Measurements from ENCODE around the gene ZBTB20. TPM values are rescaled to one million over a fixed set of nuclear protein-coding genes. Genes with fewer than 3 reads are reported as not detected.

Gene ZBTB20
- polyA plus RNA-seq, 1 of the 3 experiments (the other 2 are of a cell fraction) = 0.43 TPM

- no peaks in the 10 kb centered on the region for H3K27me3 ChIP-seq (ENCODE audit: insufficient read depth)
- ChIA-PET POLR2A (no interaction called here), CTCF (interaction anchor here (2.7 kb wide), 1 partner anchor 68 kb away, joined by 8 read pairs; no protein-coding TSS in a partner anchor)
- DNase-seq = no peak
- no peaks in the 10 kb centered on the region for H3F3A ChIP-seq (replicated peaks; ENCODE audit: insufficient read depth)
- H3K9me3 ChIP-seq = no peaks in the 10 kb centered on the region
- no peak overlapping the region for H3K27ac ChIP-seq (ENCODE audit: low read depth in 2 of 2, low read length in 1 of 2)
- no peaks in the 10 kb centered on the region for H3K9me2 ChIP-seq
- no peak overlapping the region for H3K9ac ChIP-seq
- no peak overlapping the region for H3K4me2 ChIP-seq
- H3K4me1 ChIP-seq (ENCODE audit: control insufficient read depth in 1 of 2, insufficient read depth in 2 of 2, low read depth in 1 of 2, low read length in 1 of 2) = peaks cover 0 to 2% of the 10 kb centered on the region in 2 experiments; a peak in 1 of 4 replicates
- H2AFZ ChIP-seq (ENCODE audit: low read depth) = no peak overlapping the region
- no peaks in the 10 kb centered on the region for H3K79me2 ChIP-seq (ENCODE audit: insufficient read depth)
- H3K36me3 ChIP-seq (replicated peaks in 1 of 2; ENCODE audit: control insufficient read depth in 1 of 2, insufficient read depth in 2 of 2, low read length in 1 of 2) = no peaks in the 10 kb centered on the region
- H3K4me3 ChIP-seq (ENCODE audit: low read depth in 2 of 2, low read length in 1 of 2) = no peak overlapping the region
- no peaks in the 10 kb centered on the region for H4K20me1 ChIP-seq (ENCODE audit: insufficient read depth)
- 54% methylated on average over 1 of the region's 1 CpG for WGBS (ENCODE audit: low lambda C conversion rate)
- TF ChIP-seq RAD21 (IDR thresholded peaks at IDR 0.05; ENCODE audit: low read length) (no peak), NRF1 (IDR thresholded peaks at IDR 0.05; ENCODE audit: low read depth, low read length) (no peak), MXI1 (IDR thresholded peaks at IDR 0.05; ENCODE audit: low read depth, low read length) (no peak), ZBTB33 (IDR thresholded peaks at IDR 0.05; ENCODE audit: borderline replicate concordance, low read depth) (no peak), MAX (IDR thresholded peaks at IDR 0.05; ENCODE audit: low read depth) (no peak), FOXM1 (IDR thresholded peaks at IDR 0.05; ENCODE audit: low read depth) (no peak), IRF3 (IDR thresholded peaks at IDR 0.05; ENCODE audit: low read depth, low read length) (no peak), TCF12 (IDR thresholded peaks at IDR 0.05) (no peak), REST (IDR thresholded peaks at IDR 0.05; ENCODE audit: low read depth, low read length) (no peak), RXRA (IDR thresholded peaks at IDR 0.05; ENCODE audit: borderline replicate concordance, low read depth) (no peak), GATA2 (CRISPR knock-in tag; IDR thresholded peaks at IDR 0.05) (no peak), RCOR1 (IDR thresholded peaks at IDR 0.05; ENCODE audit: low read length) (no peak), EP300 (IDR thresholded peaks at IDR 0.05; ENCODE audit: borderline replicate concordance in 1 of 2, low read depth in 1 of 2, low read length in 1 of 2) (no peak)
Measured at GRCh38 chr3:115160295-115160694, 13.2 kb upstream of the ZBTB20 start.

Data from SK-N-SH (cell line).